T-cell (primary cell): Measurements from ENCODE around the gene TMEM239. TPM values are rescaled to one million over a fixed set of nuclear protein-coding genes. Genes with fewer than 3 reads are reported as not detected.

ENCODE experiments used
- ATAC-seq, 4 experiments: fragments of 200-7000 bp in 3 of 4; fragments of 150-1000 bp in 1 of 4; cut with Tn5 transposase; replicated peaks in 1 of 4; 1 replicate in 3 of 4; 2 replicates in 1 of 4; pipeline ENCODE4 v1.10.0; 2021; ENCODE audit warnings: moderate library complexity in 3 of 4, mild to moderate bottlenecking in 2 of 4, moderate number of reproducible peaks in 1 of 4
- CTCF ChIA-PET, 2 donors: fragments of 300-600 bp; sonication (Branson Sonifier 250); formaldehyde crosslinking; loops; one replicate each; lab custom pipeline; 2022; ENCODE audit warnings: antibody characterized with exemption in 2 of 2; lab: Charles Lee
- POLR2A ChIA-PET, 2 donors: fragments of 300-600 bp; sonication (Branson Sonifier 250); formaldehyde crosslinking; loops; one replicate each; lab custom pipeline; 2022; ENCODE audit warnings: antibody characterized with exemption in 2 of 2; lab: Charles Lee
- DNase-seq, 35 experiments: peaks; one replicate each; pipeline versions ENCODE4 v3.0.0 to v3.0.0-alpha.2; 2013 to 2023
- H3K27ac ChIP-seq: one replicate; pipeline ENCODE4 v1.5.1; 2013; ENCODE audit warnings: low read length
- H3K27me3 ChIP-seq, 2 experiments: replicated peaks in 1 of 2; 1 replicate in 1 of 2; 2 replicates in 1 of 2; pipeline versions ENCODE4 v1.6.1 to v1.7.0; 2013; ENCODE audit warnings: low read length in 1 of 2, mixed read lengths in 1 of 2; ENCODE audit not compliant: control insufficient read depth in 2 of 2, insufficient read depth in 2 of 2; ENCODE audit errors: extremely low read depth in 1 of 2
- H3K36me3 ChIP-seq, 2 donors: 1 replicate in 1 of 2; 2 replicates in 1 of 2; pipeline versions ENCODE4 v1.6.1 to v1.7.0; 2013; ENCODE audit warnings: low read length in 1 of 2; ENCODE audit not compliant: control insufficient read depth in 2 of 2, insufficient read depth in 1 of 2; ENCODE audit errors: extremely low read depth in 1 of 2
- H3K4me1 ChIP-seq, 2 experiments: 1 replicate in 1 of 2; 2 replicates in 1 of 2; pipeline versions ENCODE4 v1.6.1 to v1.7.0; 2013; ENCODE audit warnings: low read length in 2 of 2, mixed read lengths in 1 of 2; ENCODE audit not compliant: insufficient read depth in 2 of 2, control insufficient read depth in 1 of 2; ENCODE audit errors: extremely low read depth in 1 of 2
- H3K4me3 ChIP-seq, 2 donors: 1 replicate in 1 of 2; 2 replicates in 1 of 2; pipeline versions ENCODE4 v1.5.1 to v1.7.0; 2013; ENCODE audit warnings: mild to moderate bottlenecking in 2 of 2, low read length in 1 of 2, moderate library complexity in 1 of 2; ENCODE audit not compliant: control insufficient read depth in 1 of 2; ENCODE audit errors: extremely low read depth in 1 of 2
- H3K9me3 ChIP-seq: 2 replicates; pipeline ENCODE4 v1.7.0; 2013
- H3K27ac Mint-ChIP-seq, 2 donors: one replicate each; pipeline ENCODE4 v1.8.0; 2020 to 2021; ENCODE audit warnings: mild to moderate bottlenecking in 2 of 2, mixed read lengths in 2 of 2
- H3K27me3 Mint-ChIP-seq, 2 donors: one replicate each; pipeline ENCODE4 v1.8.0; 2021 to 2022; ENCODE audit warnings: mixed read lengths in 2 of 2
- H3K36me3 Mint-ChIP-seq: one replicate; pipeline ENCODE4 v1.8.0; 2021; ENCODE audit warnings: mixed read lengths
- H3K4me1 Mint-ChIP-seq, 3 donors: one replicate each; pipeline ENCODE4 v1.8.0; 2020 to 2022; ENCODE audit warnings: mixed read lengths in 3 of 3, mild to moderate bottlenecking in 1 of 3
- H3K4me3 Mint-ChIP-seq, 3 donors: one replicate each; pipeline ENCODE4 v1.8.0; 2020 to 2022; ENCODE audit warnings: mild to moderate bottlenecking in 3 of 3, mixed read lengths in 3 of 3, moderate library complexity in 3 of 3
- H3K9me3 Mint-ChIP-seq, 3 donors: one replicate each; pipeline ENCODE4 v1.8.0; 2020 to 2022; ENCODE audit warnings: mixed read lengths in 3 of 3
- WGBS: methylation state at CpG from one replicate; pipeline ENCODE4 v1.1.5; 2013; ENCODE audit warnings: missing lambda C conversion rate; ENCODE audit not compliant: insufficient coverage; 5-methylcytosine and 5-hydroxymethylcytosine counted together
- total RNA-seq, 35 experiments: library from RNA in 6 of 35; stranded (reverse) in 6 of 35; fragments of 120-200 nt in 1 of 35; gene quantifications; one replicate each; pipeline versions ENCODE4 v1.2.1 to v1.2.4 and lab custom pipeline; 2013 to 2026

Gene TMEM239
- total RNA-seq, 5 donors from 2014 or later (not counting 1 experiment from before 2014, with no cell fraction given), result not detected

GRCh38 chr20:2839732-2840137 lies 23.6 kb downstream of the TMEM239 start:
- Mint-ChIP-seq H3K4me1 (peaks cover 27 to 37% (median 33%) of the 10 kb centered on the region in 3 donors), H3K4me3 (peak overlapping the region; percentile 70 to 89 (median 78)), H3K9me3 (no peaks in the 10 kb centered on the region), H3K36me3 (peaks cover 14% of the 10 kb centered on the region), H3K27ac (peak overlapping the region; percentile 70 to 76), H3K27me3 (no peaks in the 10 kb centered on the region)
- H3K27ac ChIP-seq, result no peak overlapping the region
- ATAC-seq (no peak), DNase-seq (no peak)
- POLR2A ChIA-PET, result interaction anchor here in 1 of 2 donors (0.6 kb wide), 1 partner anchor 230 kb away, joined by 6 read pairs; no protein-coding TSS in a partner anchor
- WGBS, result 88% methylated on average over 20 of the region's 21 CpGs
- peaks cover 0 to 12% of the 10 kb centered on the region in 2 donors for H3K36me3 ChIP-seq
- H3K9me3 ChIP-seq, result no peaks in the 10 kb centered on the region
- H3K4me3 ChIP-seq, result peak overlapping the region; percentile 63 to 93
- CTCF ChIA-PET, result no interaction called here
- no peaks in the 10 kb centered on the region for H3K27me3 ChIP-seq
- H3K4me1 ChIP-seq, result peaks cover 2 to 35% of the 10 kb centered on the region in 2 experiments

GRCh38 chr20:2840138-2840966 lies 24.2 kb downstream of the TMEM239 start, which contains the start of the genes PCED1A and VPS16:
TSS of gene PCED1A (minus strand) at chr20:2840655. CDS start at chr20:2839912, 743 bp downstream.
TSS of gene VPS16 (plus strand) at chr20:2840745. CDS start at chr20:2840775, 30 bp downstream.
- DNase-seq, result peak; percentile 77 to 92 (median 88)
- H3K27me3 ChIP-seq, result no peaks in the 10 kb centered on the region
- peaks cover 2 to 35% of the 10 kb centered on the region in 2 experiments for H3K4me1 ChIP-seq
- no peaks in the 10 kb centered on the region for H3K9me3 ChIP-seq
- peak within 1 kb of the TSS; percentile 63 to 93 for H3K4me3 ChIP-seq
- POLR2A ChIA-PET, result interaction anchor here in 1 of 2 donors (0.6 kb wide), 1 partner anchor 230 kb away, joined by 6 read pairs; no protein-coding TSS in a partner anchor
- CTCF ChIA-PET, result interaction anchor here in 1 of 2 donors (0.7 kb wide), 1 partner anchor 25 kb away, joined by 3 read pairs; no protein-coding TSS in a partner anchor
- no peaks in the 10 kb centered on the region for H3K9me3 Mint-ChIP-seq
- no peaks in the 10 kb centered on the region for H3K27me3 Mint-ChIP-seq
- peaks cover 33 to 42% (median 37%) of the 10 kb centered on the region in 3 donors for H3K4me1 Mint-ChIP-seq
- H3K36me3 Mint-ChIP-seq, result peaks cover 8% of the 10 kb centered on the region
- H3K27ac ChIP-seq, result peak within 1 kb of the TSS; percentile 66
- 5% methylated on average over 94 of the region's 98 CpGs for WGBS
- peak within 1 kb of the TSS; percentile 85 to 89 (median 86) for H3K4me3 Mint-ChIP-seq
- peak; percentile 95 to 98 (median 96) for ATAC-seq
- peak within 1 kb of the TSS; percentile 84 to 89 for H3K27ac Mint-ChIP-seq
- peaks cover 0 to 14% of the 10 kb centered on the region in 2 donors for H3K36me3 ChIP-seq

GRCh38 chr20:2840967-2841531 lies 24.9 kb downstream of the TMEM239 start:
- ATAC-seq (peak; percentile 11 to 31 (median 25)), DNase-seq (peak in 9 of 35 experiments; percentile 7 to 47 (median 17))
- WGBS, result 6% methylated on average over 31 of the region's 33 CpGs
- H3K36me3 ChIP-seq, result peaks cover 0 to 14% of the 10 kb centered on the region in 2 donors
- H3K4me1 Mint-ChIP-seq, result peaks cover 33 to 45% (median 39%) of the 10 kb centered on the region in 3 donors
- no peaks in the 10 kb centered on the region for H3K9me3 ChIP-seq
- peak overlapping the region; percentile 36 to 83 for H3K27ac Mint-ChIP-seq
- H3K27ac ChIP-seq, result no peak overlapping the region
- no peaks in the 10 kb centered on the region for H3K27me3 ChIP-seq
- H3K4me3 Mint-ChIP-seq, result peak overlapping the region; percentile 85 to 89 (median 86)
- no peaks in the 10 kb centered on the region for H3K27me3 Mint-ChIP-seq
- H3K4me1 ChIP-seq, result peaks cover 2 to 35% of the 10 kb centered on the region in 2 experiments
- no peaks in the 10 kb centered on the region for H3K9me3 Mint-ChIP-seq
- ChIA-PET POLR2A (no interaction called here), CTCF (interaction anchor here in 1 of 2 donors (0.7 kb wide), 1 partner anchor 25 kb away, joined by 3 read pairs; no protein-coding TSS in a partner anchor)
- peak overlapping the region; percentile 63 to 93 for H3K4me3 ChIP-seq
- peaks cover 8% of the 10 kb centered on the region for H3K36me3 Mint-ChIP-seq

- H3K27me3 Mint-ChIP-seq, result no peaks in the 10 kb centered on the region
- peaks cover 2 to 13% of the 10 kb centered on the region in 2 experiments for H3K4me1 ChIP-seq
- DNase-seq, result no peak
- no peak for ATAC-seq
- no peak overlapping the region for H3K27ac ChIP-seq
- no peak overlapping the region for H3K4me3 ChIP-seq
- no peak overlapping the region for H3K27ac Mint-ChIP-seq
- no peaks in the 10 kb centered on the region for H3K9me3 ChIP-seq
- H3K9me3 Mint-ChIP-seq, result no peaks in the 10 kb centered on the region
- POLR2A ChIA-PET, result no interaction called here
- H3K36me3 ChIP-seq, result peaks cover 3 to 5% of the 10 kb centered on the region in 2 donors
- H3K4me3 Mint-ChIP-seq, result no peak overlapping the region
- peaks cover 30 to 32% (median 32%) of the 10 kb centered on the region in 3 donors for H3K4me1 Mint-ChIP-seq
- H3K36me3 Mint-ChIP-seq, result peaks cover 7% of the 10 kb centered on the region
- CTCF ChIA-PET, result no interaction called here
- no peaks in the 10 kb centered on the region for H3K27me3 ChIP-seq
- no CpG with 5 or more reads among the region's 2 CpGs for WGBS
These were observed 29.4 kb downstream of the TMEM239 start for GRCh38 chr20:2845607-2846006.

GRCh38 chr20:2846698-2847097 lies 30.5 kb downstream of the TMEM239 start:
- DNase-seq, result no peak
- Mint-ChIP-seq H3K27ac (no peak overlapping the region), H3K4me3 (no peak overlapping the region), H3K9me3 (no peaks in the 10 kb centered on the region), H3K4me1 (peaks cover 27 to 29% (median 28%) of the 10 kb centered on the region in 3 donors), H3K36me3 (peaks cover 7% of the 10 kb centered on the region), H3K27me3 (no peaks in the 10 kb centered on the region)
- ChIA-PET POLR2A (no interaction called here), CTCF (no interaction called here)
- no peak overlapping the region for H3K27ac ChIP-seq
- H3K4me3 ChIP-seq, result no peak overlapping the region
- peaks cover 3 to 5% of the 10 kb centered on the region in 2 donors for H3K36me3 ChIP-seq
- H3K27me3 ChIP-seq, result no peaks in the 10 kb centered on the region
- ATAC-seq, result no peak
- 97% methylated on average over 5 of the region's 5 CpGs for WGBS
- no peaks in the 10 kb centered on the region for H3K9me3 ChIP-seq
- H3K4me1 ChIP-seq, result peaks cover 0 to 5% of the 10 kb centered on the region in 2 experiments

- no peaks in the 10 kb centered on the region for H3K27me3 Mint-ChIP-seq
- no peak overlapping the region for H3K27ac ChIP-seq
- peak overlapping the region in 1 of 2 donors; percentile 49 for H3K27ac Mint-ChIP-seq
- 100% methylated on average over 4 of the region's 4 CpGs for WGBS
- POLR2A ChIA-PET, result no interaction called here
- CTCF ChIA-PET, result no interaction called here
- peaks cover 7% of the 10 kb centered on the region for H3K36me3 Mint-ChIP-seq
- no peaks in the 10 kb centered on the region for H3K27me3 ChIP-seq
- H3K9me3 ChIP-seq, result no peaks in the 10 kb centered on the region
- peaks cover 38 to 39% (median 39%) of the 10 kb centered on the region in 3 donors for H3K4me1 Mint-ChIP-seq
- no peaks in the 10 kb centered on the region for H3K9me3 Mint-ChIP-seq
- DNase-seq (no peak), ATAC-seq (no peak)
- peaks cover 3 to 5% of the 10 kb centered on the region in 2 donors for H3K36me3 ChIP-seq
- no peak overlapping the region for H3K4me3 ChIP-seq
- H3K4me3 Mint-ChIP-seq, result no peak overlapping the region
- peaks cover 4 to 9% of the 10 kb centered on the region in 2 experiments for H3K4me1 ChIP-seq
These were observed 31.6 kb downstream of the TMEM239 start for GRCh38 chr20:2847802-2848201.
